Kidney glomerular epithelial cell (primary cell): Measurements from ENCODE around the gene CRADD.
"Not testable (repeated sequence)": the region's sequence is repeated elsewhere in the genome, so short reads cannot be mapped to it uniquely, and the experiment has no call there.

ENCODE experiments used
- DNase-seq: peaks from one replicate; lab custom pipeline; 2025; lab: John Stamatoyannopoulos, UW

The CRADD gene

DNA sequence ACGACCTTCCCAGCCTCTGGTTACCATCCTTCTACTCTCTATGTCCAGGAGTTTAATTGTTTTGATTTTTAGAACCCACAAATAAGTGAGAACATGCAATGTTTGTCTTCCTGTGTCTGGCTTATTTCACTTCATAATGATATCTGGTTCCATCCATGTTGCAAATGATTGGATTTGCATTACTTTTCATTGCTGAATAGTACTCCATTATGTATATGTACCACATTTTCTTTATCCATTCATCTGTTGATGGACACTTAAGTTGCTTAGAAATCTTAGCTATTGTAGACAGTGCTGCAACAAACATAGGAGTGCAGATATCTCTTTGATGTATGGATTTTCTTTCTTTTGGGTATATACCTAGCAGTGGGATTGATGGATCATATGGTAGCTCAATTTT lies 194.4 kb downstream of the CRADD start:
- not testable (repeated sequence) for DNase-seq

DNA sequence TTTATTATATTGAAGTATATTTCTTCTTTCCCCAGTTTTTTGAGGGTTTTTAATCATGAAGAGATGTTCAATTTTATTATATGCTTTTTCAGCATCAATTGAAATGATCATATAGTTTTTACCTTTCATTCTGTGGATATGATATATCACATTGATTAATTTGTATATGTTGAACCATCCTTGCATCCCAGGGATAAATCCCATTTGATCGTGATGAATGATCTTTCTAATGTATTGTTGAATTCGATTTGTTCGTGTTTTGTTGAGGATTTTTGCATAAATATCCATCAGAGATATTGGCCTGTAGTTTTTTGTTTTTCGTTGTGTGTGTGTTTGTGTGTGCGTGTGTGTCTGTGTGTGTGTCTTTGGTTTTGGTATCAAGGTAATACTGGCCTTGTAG lies 196.4 kb downstream of the CRADD start:
- DNase-seq = no peak

DNA sequence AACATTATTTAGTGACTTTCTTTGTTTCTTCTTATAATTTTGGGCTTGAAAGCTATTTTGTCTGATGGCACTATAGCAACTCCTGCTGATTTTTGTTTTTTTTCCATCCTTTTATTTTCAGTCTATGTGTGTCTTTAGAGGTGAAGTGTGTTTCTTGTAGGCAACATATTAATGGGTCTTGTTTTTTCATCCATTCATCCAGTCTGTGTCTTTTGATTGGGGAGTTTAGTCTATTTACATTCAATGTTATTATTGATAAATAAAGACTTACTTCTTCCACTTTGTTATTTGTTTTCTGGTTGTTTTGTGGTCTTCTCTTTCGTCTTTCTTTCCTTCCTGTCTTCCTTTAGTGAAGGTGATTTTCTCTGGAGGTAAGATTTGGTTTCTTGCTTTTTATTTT lies 198.0 kb downstream of the CRADD start:
- no peak for DNase-seq

DNA sequence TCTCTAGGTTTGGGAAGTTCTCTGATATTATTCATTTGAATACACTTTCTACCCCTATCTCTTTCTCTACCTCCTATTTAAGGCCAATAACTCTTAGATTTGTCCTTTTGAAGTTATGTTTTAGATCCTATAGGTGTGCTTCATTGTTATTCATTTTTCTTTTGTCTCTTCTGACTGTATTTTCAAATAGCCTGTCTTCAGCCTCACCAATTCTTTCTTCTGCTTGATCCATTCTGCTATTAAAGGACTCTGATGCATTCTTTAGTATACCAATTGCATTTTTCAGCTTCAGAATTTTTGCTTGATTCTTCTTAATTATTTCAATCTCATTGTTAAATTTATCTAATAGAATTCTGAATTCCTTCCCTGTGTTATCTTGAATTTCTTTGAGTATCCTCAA lies 199.2 kb downstream of the CRADD start:
- no peak for DNase-seq

DNA sequence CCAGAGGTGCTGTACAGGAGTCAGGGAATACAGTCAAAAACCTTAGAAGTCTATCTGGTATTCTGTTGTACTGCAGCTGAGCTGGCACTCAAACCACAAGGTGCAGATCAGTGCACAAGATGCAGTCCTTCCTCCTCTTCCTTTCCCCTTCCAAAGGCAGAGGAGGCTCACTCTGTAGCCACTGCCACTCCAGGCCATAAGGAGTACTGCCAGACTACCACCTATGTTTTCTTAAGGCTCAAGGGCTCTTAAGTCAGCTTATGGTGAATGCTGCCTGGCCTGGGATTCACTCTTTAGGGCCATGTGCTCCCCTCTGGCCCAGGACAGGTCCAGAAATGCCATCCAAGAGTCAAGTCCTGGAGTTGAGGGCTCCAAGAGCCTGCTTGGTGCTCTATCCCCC lies 200.3 kb downstream of the CRADD start:
- no peak for DNase-seq

DNA sequence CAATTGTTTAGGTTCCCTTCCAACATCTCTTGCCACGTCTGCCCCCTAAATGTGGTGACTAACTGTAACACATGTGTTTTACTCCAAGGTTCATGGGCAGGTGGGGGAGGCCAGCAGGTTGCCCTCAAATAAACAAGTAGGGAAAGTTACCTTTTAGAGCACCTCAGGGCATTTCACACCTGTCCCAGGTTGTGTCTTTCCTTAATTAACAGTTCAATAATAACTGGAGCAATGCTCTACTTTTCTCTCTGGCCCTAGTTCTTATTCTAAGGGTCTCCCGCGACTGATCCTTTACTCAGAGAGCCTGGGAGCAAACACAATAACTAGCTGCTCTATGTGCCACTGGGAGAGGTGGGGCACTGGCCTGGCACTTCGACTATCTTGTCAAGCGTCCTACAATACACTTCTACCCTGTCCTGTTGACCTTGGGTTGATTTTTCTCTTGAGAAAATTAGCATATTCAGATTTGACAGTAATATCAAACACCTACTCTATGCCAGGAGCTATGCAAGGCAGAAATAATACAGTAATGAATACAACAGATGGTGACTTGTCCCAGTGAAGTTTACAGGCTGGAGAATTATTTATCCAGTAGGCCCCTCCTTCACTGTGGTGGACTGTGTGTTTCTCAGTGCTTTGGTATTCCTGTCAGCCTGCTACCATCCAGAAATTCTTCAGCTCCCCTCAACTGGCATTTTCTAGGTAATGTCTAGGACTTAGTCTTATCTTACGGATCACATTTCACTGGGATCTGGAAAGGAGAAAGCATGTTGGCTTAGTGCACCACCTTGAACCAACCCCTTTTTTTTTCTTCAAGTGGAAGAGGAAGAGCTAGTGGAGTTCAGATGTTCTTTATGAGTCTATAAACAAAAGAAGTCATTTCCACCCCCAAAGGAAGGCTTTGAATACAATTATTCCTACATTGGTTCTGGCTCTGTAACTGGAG lies 202.6 kb downstream of the CRADD start:
- DNase-seq = peak; percentile 70

DNA sequence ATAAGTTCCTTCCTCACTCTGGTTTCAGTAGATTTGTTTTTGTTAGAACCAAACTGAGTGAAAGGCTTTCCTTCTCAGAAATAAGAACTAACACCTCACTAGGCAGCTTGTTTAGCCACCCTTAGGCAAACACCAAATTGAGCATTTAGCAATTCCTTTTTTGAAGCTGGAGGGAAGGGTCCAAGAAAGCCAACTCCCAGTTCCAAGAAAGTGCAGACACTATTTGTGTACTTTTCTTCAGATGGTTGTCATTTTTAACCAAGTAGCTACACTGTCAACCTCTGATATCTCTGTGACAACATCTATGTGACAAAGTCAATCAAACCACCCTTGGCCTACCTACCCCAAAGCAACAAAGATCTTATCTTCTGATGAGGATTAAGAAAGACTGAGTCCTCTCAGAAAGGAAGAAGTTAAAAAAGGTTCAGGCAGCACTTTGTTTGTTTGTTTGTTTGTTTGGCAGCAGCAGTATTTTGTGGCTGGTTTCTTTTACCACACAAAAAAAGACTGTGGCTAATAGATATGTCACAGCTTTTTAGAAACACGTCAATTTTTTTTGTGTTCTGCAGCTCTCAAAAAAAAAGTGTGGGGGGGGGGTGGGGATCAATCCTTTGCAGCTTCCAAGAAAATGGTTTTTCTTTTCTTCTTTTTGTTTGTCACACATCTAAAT lies 203.8 kb downstream of the CRADD start:
- no peak for DNase-seq

DNA sequence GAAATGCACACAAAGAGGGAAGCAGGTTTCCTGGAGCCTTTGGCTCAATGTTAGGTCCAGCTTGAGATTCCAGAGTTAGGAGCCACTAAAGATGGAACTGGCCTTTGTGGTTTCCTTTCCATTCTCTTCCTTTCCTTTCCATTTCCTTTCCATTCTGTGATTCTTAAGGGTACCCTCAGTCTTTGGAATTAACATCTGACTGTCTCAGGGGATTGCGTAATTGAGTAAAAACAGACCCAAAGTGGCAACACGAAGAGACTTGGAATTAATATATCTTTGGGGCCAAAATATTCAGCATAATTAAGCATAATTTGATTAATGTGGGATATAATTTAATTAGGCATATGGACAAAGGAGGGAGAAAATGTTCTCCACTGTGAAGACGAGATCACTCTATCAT lies 205.6 kb downstream of the CRADD start:
- no peak for DNase-seq

DNA sequence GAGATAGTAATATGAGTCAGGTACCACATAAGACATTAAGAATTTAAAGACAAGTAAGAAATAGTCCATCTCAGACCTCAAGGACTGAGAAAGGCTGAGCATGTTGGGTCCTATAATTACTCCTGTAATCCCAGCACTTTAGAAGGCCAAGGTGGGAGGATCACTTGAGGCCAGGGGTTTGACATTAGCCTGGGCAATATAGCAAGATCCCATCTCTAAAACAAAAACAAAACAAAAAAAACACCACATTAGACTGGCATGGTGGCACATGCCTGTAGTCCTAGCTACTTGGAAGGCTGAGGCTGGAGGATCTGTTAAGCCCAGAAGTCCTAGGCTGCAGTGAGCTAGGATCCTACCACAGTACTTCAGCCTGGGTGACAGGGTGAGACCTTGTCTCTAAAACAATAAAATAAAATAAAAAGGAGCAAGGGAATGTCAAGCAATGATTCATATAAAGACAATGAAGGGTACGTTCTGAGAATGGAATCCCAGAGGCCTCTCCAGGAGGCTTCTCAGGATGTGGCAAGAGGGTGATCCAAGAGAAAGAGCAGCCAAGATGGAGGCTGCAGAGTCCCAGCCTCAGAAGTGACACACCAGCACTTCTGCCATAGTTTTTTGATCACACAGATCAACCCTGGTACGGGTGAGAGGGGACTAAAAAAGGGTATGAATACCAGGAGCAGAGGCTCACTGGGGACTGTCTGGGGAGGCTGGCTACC lies 206.4 kb downstream of the CRADD start:
- DNase-seq = peak; percentile 3

DNA sequence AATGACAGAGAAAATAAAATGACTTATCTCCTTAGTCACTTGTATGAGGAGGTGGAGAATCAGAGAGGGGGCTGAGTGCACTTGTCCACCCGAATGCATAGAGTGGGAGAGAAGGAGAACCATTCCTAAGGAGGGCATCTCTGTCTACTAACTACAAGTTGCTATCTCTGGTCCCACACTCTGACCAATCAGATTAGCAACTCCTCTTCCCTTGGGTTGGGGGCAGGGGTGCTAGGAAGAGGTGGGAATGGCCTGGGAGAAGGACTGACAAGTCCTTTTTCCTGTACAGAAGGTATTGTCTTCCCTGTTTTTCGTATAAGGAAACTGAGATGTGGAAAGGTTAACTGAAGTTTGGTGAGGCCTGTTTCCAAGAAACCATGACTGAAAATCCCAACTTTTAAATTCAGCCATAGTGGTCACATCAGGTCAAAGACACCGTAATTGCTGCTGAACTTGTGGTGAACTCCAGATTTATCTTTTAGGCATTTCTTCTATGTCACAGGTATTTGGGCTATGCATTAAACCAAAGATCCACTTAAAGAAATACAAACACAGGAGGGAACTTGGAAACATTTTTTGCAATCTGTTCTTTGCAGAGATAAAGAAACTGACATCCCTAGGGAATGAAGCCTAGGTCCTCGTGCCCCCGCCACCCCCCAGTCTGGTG lies 207.8 kb downstream of the CRADD start:
- DNase-seq = no peak

DNA sequence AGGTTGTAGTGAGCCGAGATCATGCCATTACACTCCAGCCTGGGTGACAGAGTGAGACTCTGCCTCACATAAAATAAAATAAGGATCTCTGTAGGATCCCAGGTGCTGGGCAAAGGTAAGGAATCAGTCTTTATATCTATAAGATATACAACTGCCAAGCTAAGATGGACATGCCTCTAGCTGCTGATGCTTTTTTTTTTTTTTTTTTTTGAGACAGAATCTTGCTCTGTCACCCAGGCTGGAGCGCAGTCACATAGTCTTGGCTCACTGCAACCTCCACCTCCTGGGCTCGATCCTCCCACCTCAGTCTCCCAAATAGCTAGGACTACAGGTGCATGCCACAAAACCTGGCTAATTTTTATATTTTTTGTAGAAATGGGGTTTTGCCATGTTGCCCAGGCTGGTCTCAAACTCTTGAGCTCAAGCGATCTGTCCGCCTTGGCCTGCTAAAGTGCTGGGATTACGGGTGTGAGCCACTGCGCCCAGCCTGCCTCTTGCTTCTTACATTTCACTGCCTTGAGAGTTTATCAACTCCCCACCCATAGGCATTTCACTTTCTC lies 208.9 kb downstream of the CRADD start:
- DNase-seq = not testable (repeated sequence)

DNA sequence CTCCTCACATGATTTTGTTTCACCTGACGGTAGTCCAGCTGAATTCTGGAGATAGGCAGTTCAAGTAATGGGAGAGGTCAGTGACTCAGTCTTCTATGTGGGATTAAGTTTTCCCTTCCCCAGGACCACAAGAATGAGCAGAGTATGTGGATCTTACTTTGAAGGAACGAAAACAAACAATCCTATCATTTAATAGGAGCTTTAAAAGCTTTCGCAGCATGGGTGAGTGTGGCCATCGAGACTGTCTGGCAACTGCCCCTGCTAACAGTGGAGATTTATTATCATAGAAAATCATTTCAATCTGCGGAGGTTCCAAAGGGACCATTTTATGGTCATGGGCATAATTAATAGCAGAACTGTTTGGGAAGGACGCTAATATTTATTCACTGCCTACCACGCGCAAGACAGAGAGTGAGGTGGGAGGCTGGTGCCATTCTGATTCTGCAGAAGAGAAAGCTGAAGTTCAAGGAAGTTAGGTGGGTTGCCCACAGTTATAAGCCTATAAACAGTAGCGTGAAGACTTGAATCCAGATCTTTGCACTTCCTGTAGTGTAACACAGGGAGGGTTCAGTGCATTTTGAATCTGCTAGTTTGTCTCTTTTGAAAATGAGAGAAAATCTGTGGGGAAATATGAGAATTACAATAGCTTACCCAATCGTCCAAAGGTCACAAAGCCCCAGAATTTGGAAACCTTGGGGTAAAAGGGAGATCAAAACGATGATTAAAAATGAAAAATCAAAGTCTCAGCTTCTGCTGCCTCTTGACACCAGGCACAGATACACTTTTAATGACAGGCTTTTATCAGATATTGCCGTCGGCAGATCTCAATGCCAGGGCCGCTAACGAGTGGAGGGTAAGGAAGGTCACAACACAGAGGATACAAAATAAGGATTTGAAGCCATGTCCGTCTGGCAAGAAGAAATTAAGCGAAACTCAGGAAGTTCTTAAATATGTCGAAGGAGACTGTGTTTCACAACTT lies 209.6 kb downstream of the CRADD start:
- no peak for DNase-seq

DNA sequence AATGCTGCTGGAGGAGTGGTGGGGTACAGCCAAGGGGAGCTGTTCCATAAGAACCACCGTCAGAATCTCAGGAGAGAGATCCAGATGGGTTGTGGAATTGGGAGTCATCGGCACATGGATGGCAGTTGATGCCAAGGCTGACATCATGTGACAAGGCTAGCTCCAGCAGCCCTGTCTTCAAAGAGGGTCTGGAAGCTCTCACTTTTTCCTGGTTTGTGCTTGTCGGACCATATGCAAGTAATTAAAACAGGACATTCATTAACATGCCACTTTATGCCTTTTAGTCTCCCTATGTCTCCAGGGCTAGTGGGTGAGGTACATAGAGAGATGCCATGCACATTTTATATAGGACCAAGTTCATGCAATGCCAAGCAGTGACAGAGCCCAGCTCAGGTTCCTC lies 211.8 kb downstream of the CRADD start:
- DNase-seq = no peak

DNA sequence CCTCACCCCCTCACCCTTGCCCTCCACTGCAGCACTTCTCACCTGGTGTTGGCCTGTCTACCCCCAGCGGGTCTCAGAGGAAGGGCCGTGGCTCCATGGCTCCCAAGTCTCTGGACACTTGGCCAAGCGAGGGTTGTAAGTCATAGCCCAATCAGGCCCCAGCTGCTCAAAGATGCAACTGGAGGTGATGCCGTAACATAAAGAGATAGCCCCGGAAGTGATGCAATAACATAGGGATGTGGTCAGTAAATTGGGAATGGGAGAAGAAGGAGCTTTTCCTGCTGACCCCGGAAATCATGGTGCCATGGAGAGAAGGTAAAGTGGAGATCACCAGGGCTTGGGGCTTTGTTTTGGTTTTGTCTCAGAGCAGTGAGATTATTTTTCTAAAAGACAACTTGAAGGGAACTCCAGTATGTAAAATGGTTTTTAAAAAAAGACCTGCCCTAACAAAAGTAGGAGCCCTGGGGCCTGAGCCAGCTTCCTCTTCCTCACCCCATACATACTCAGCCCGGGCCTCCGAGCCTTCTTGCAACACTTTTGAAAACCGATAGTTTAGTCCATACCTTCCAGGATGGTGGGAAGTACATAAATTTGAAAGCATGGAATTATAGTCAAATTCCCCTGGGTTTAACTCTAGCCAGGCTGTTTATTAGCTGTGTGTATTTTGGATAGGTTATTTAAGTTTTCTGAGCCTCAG lies 212.5 kb downstream of the CRADD start:
- no peak for DNase-seq

DNA sequence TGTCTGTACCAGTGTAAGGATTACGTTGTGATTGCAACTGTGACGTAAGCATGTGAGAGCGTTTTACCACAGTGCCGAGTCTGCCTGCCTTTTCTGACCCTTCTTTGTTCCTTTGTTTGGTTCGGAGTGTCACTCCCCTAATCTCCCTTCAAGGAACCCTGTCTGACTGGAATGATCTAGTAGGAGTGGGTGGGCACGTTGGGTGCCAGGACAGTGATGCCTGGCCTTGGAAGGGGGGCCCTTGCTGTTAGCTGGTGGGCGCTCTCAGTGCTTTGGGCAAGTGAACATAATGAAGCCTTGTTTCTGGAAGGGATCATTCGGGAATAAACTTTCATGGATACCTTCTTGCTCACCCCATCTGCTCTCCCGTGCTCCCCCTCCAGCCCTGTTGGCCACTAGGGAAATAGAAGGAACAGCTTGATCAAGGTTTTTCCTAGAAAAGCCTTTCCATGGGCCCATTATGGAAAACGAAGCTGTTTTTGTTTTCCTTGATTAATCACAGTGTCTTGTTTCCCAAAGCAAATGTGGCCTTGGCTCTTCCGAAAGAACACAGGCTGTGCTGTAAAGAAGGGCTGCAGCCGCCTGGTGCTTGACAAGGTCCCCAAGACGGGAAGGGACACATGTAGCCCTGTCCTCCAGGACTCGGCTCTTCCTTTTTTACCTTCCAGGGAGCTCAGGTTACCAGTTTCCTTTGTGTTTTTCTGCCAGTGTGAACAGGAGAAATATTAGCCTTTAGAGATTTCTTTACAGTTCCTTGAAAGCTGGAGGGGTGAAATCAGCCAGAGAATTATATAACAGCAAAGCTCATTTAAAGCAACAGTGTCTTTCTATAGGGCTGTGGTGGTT lies 215.5 kb downstream of the CRADD start:
- DNase-seq = no peak

DNA sequence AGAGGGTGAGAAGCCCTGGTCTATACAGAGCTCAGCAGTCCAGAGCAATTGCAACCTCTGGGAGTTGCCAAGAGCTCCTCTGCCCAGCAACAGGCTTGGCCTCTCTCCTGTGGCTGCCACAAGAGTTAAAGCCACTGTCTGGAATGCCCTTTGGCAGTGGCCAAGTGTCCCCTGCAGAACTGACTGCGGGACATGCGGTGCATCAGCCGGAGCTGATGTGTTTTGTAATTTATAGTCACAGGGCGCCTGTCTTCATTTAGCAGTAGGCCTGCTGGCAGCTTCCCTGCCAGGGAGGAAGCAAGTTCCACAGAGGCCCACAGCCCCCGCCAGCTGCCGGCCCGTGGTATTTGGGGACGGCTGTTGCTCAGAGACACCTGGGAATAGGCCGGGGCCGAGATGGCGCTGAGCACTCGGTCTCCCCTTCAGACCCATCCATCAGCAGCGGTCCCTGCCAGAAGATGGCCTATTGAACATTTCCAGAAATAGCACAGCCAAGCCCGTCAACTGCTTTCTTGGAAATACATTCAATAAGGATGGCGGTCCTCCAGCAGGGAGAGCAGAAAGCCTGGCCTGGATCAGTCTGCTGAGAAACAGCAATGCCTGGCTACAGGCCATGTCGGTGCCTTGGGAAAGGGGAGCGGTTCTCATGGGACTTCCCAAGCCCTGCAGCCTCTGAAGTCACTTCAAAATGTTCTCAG lies 217.4 kb downstream of the CRADD start:
- DNase-seq = no peak

DNA sequence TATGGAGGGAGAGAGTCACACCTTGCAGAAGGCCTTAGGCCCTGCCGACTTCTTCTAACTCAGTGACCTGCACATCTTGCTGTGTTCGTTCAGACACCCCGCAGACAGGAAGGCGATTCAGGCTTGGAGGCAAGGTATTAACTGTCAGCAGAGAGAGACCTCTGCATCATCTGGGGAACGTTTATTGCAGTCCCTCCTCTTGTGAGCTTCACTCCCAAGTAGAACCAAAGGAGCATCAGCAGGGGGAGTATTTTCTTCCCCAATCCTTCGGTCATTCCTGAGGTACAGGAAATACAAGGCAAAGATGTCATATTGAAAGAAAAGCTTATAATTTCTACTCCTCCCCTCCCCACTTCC lies 217.9 kb downstream of the CRADD start:
- DNase-seq = no peak

DNA sequence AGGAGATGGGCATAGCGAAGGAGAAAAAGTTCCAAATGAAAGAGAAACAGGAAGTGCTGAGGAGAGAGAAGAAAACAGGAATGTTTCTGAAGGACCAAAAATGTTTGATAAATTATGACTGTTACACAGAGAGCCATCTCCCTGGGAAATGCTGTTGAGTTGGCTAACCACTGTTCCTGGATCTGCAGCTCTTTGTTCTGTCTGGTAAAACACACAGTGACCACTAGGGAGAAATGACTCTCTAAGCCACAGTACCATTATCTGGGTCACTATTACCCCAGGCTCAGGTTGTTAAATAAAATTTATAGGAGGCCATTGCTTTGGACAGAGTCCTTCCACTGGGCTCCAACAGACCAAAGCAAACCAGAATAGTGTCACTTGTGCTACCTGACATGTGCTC lies 219.3 kb downstream of the CRADD start:
- no peak for DNase-seq

DNA sequence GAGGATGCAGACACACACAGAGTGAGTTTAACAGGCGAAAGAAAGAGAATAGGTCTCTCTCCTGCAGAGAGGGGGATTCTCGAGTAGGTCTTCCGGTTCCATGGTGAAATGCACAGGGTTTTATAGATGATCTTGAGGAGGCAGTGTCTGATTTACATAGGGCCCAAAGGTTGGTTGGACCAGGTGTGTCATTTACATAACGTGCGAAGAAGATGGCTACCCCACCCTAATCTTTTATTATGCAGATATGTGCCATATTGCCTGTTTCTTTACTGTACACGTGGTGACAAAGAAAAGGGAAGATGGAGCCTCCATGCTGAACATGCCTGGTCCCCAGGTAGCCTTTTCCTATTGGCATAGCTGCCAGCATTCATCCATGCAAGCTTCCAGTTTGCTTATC lies 219.8 kb downstream of the CRADD start:
- DNase-seq = no peak
